ENCODE measurements around the gene C1orf174.
A peak's percentile ranks its signal among the peaks of the same experiment; 100 is the strongest.

C1orf174 gene

DNA sequence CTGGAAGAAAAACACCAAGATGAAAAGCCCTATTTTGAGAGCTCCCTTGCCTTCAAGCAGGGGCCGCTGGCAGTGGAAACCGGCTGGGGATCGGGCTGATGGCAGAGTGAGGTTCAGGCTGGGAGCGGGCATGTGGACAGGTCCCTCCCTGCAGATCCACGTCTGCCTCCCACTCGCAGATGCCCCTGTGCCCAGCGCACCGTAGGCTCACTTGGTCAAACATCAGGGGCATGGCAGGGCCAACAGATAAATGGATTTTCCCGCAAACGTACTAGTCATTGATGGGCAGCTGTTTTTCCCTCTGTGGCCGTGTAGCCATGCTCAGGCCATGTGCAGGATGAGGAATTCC is 6.6 kb upstream of the C1orf174 start:
- no peak for FAIRE-seq
- TF ChIP-seq POLR2AphosphoS5 (IDR thresholded peaks at IDR 0.05; ENCODE audit: low read depth, low read length), result no peak
- TF ChIP-seq POLR2A (IDR thresholded peaks at IDR 0.05; ENCODE audit: low read depth, low read length), result no peak
- no peak for TF ChIP-seq TAF1 (IDR thresholded peaks at IDR 0.05; ENCODE audit: borderline replicate concordance, low read depth, low read length)

DNA sequence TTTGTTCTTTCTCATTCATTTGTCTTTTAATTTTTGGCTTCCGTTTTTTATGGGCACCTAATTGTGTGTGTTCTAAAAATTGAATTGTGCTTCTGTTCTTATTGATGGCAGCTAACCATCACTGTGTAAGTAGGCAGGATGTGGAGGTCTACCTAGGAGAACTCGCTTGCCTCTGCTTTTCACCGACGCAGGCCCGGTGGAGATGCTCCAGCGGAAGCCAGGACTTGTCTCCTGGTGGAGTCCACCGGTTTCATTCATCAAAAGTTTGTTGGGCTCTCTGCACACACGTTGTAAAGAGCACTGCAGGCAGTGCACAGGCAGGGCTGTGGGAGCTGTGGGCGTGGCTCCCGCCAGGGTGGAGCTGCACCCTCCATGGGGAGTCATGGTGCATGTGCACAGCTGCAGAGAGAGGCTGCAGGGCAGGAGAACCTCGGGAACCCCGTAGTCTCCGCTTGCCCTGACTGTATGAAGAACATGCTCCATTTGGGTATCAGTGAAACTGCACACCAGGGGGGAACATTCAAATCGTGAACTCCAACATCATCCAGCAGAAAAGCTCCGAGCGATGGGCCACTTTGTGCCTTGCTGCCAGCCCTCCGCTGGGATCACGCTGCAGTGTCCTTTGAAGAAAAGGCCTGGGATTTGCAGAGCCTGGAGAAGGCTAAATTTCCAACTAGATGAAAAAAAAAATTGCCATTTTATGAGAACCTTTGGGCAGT is 6.0 kb upstream of the C1orf174 start:
- FAIRE-seq (no peak), DNase-seq (ENCODE audit: insufficient read length) (no peak)
- TF ChIP-seq TAF1 (IDR thresholded peaks at IDR 0.05; ENCODE audit: borderline replicate concordance, low read depth, low read length) (no peak), POLR2A (IDR thresholded peaks at IDR 0.05; ENCODE audit: low read depth, low read length) (no peak), POLR2AphosphoS5 (IDR thresholded peaks at IDR 0.05; ENCODE audit: low read depth, low read length) (no peak)

More for the DNA sequence above, 6.6 kb upstream of the C1orf174 start:
- no peak for DNase-seq (ENCODE audit: insufficient read length)

DNA sequence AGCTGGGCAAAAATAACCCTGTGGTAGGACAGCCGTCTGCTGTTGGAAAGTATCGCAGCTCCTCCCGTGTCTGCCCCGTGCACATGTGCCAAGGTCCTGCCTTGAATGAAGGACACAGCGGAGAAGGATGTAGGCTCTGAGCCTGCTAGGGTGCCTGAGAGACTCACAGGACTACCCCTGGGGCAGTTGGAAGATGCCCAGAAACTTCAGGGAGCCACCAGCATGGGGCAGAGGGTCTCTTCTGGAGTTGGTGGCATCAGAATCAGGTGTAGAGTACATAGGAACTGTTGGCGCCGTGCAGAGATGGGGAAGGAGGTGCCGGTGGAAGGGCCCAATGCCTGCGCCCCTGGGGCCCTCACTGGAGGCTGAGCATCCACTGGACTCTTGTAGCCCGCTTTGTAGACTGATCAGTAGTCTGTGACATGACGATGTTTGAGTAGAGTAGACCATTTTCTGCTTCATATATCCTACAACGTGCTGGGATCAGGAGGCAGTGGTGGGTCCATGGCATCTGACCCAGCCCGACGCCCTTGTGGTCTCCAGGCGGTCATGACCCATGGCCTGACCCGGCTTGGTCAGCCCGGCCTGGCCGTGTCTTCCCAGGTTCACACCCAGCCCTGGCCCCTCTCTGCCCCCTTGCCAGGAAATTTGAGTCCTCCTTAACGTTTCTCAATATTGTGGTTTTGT is 5.3 kb upstream of the C1orf174 start:
- TF ChIP-seq POLR2A (IDR thresholded peaks at IDR 0.05; ENCODE audit: low read depth, low read length) (no peak), TAF1 (IDR thresholded peaks at IDR 0.05; ENCODE audit: borderline replicate concordance, low read depth, low read length) (no peak), POLR2AphosphoS5 (IDR thresholded peaks at IDR 0.05; ENCODE audit: low read depth, low read length) (no peak)
- FAIRE-seq, result no peak
- no peak for DNase-seq (ENCODE audit: insufficient read length)

DNA sequence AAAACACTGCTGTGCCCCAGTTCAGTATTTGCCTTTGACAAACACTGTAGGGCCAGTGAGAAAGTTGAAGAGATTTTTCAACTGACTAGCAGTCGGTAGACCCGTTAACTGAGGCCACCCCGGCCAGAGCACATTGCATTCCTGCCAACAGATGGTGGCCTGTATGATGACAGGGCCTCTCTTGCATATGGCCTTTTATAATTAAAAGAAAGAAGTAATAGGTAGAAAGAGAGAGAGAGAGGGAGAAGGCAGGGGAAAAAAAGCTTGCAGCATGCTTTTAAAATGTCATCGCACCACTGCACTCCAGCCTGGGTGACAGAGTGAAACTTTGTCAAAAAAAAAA is 4.7 kb upstream of the C1orf174 start:
- FAIRE-seq (no peak), DNase-seq (ENCODE audit: insufficient read length) (no peak)
- TF ChIP-seq TAF1 (IDR thresholded peaks at IDR 0.05; ENCODE audit: borderline replicate concordance, low read depth, low read length), result no peak
- no peak for TF ChIP-seq POLR2A (IDR thresholded peaks at IDR 0.05; ENCODE audit: low read depth, low read length)
- no peak for TF ChIP-seq POLR2AphosphoS5 (IDR thresholded peaks at IDR 0.05; ENCODE audit: low read depth, low read length)

DNA sequence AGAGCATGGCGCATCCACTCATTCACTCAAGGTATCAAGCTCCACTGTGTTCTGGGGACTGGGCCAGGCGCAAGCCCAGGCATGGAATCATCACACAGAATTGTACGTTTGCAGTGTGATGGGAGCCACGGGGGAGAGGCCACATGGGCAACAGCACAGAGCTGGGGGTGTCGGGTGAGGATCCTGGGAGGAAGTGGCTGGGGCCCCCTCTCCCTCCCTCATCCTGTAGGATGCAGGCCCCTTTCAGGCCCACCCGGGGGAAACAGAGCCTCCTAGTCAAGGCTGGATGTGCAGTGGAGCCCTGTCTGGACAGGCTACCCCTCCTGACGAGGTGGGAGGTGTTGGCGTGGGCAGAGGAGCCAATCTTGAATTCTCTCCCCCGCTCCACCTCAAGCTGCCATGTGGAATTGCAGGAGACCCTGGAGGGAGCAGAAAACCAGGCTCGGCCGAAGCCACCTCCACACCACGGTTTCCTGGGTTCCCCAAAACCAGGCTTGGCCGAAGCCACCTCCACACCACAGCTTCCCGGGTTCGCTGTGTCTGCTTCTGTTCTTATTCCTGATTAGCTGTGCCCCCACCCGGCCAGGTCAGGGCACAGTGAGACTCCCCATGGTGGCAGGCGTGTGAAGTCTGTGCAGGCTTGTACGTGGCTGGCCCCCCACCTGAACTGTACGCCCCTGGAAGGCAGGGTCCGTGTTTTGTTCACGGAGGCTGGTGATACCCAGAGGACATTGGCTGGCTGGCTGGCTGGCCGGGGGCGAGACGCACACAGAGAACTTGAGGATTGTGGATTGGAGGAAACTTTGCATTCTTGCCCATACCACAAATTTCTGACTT is 4.2 kb upstream of the C1orf174 start:
- no peak for DNase-seq (ENCODE audit: insufficient read length)
- no peak for TF ChIP-seq TAF1 (IDR thresholded peaks at IDR 0.05; ENCODE audit: borderline replicate concordance, low read depth, low read length)
- TF ChIP-seq POLR2A (IDR thresholded peaks at IDR 0.05; ENCODE audit: low read depth, low read length), result no peak
- no peak for TF ChIP-seq POLR2AphosphoS5 (IDR thresholded peaks at IDR 0.05; ENCODE audit: low read depth, low read length)
- FAIRE-seq, result no peak

DNA sequence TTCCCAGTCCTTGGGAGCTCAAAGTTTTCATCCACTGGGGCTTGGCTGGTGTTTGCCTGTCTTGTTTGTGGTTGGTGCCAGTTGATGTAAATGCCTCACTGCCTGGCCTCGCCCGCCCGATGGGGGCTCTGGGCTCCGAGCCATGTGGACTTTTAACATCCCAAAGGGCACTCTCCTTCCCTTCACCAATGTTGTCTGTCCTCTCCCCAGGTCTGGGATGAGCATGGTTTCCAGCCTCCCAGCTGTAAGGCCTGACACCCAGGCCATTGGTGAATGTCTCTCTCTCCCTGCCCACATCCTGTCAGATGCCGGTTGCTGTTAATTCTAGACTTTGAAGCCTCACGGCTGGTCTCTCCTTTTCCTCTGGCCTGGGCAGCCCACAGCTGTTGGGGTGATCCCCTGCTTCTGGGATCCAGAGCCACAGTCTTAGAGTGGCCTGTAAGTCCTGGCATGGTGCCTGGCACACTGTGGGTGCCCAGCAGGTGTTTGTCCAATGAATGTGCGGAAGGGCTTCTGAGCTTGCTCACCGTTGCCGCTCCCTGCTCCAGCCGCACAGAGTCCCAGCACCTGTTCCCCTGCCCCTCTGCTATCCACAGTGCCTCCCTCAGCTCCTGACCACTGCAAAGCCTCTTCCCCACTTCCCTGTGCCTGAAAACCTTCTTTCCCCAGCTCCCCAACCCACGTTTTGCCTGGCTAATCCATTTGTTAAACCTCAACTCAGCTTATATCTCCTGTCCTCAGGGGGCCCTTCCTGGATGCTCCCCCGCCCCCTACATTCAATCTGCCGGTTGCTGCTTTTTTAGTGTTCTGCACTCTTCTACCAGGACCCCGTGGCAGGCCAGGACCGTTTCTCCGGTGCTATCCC is 3.3 kb upstream of the C1orf174 start:
- DNase-seq (ENCODE audit: insufficient read length), result no peak
- TF ChIP-seq POLR2AphosphoS5 (IDR thresholded peaks at IDR 0.05; ENCODE audit: low read depth, low read length) (no peak), POLR2A (IDR thresholded peaks at IDR 0.05; ENCODE audit: low read depth, low read length) (no peak), TAF1 (IDR thresholded peaks at IDR 0.05; ENCODE audit: borderline replicate concordance, low read depth, low read length) (no peak)
- no peak for FAIRE-seq

DNA sequence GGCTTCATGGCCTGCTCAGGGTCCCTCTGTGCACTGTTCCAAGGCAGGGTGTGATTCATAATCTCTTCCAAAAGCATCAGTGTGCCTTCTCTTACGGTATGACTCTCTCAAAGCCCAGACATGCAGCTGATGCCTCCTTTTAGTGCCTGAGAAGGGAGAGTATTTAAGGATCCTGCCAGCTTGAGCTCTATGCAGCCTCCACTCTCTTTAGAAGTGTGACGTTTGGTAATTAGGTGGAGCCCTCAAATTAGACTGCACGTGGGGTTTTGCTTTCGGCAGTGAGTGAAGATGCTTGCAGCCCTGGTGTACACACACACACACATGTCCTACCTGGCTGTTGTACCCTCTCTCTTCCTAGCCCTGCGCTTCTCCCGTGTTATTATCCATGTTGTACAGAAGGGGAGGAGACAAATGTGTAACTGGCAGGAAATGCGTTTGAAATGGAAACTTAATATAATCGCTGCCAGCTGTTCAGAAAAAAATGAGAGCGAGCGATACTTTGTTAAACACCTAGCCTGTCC is 2.6 kb upstream of the C1orf174 start:
- TF ChIP-seq POLR2A (IDR thresholded peaks at IDR 0.05; ENCODE audit: low read depth, low read length) (no peak), POLR2AphosphoS5 (IDR thresholded peaks at IDR 0.05; ENCODE audit: low read depth, low read length) (no peak), TAF1 (IDR thresholded peaks at IDR 0.05; ENCODE audit: borderline replicate concordance, low read depth, low read length) (no peak)
- DNase-seq (ENCODE audit: insufficient read length) (no peak), FAIRE-seq (no peak)

DNA sequence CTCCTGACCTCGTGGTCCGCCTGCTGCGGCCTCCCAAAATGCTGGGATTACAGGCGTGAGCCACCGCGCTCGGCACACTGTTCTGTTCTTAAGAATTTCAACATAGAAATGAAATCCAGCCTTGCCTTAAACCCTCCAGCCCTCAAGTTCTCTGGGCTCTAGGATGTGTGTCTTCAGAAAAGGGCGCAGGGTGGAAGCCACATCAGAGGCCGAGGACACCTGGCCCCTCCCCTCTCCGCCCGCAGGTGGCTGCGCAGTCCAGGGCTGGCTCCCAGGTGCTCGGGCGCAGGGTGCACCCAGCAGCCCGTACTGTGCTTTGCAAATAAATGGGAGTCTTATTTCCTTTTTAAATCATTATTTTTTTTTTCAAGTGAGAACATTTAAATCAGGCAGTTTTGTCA is 2.0 kb upstream of the C1orf174 start:
- no peak for DNase-seq (ENCODE audit: insufficient read length)
- FAIRE-seq, result no peak
- TF ChIP-seq TAF1 (IDR thresholded peaks at IDR 0.05; ENCODE audit: borderline replicate concordance, low read depth, low read length) (no peak), POLR2AphosphoS5 (IDR thresholded peaks at IDR 0.05; ENCODE audit: low read depth, low read length) (no peak), POLR2A (IDR thresholded peaks at IDR 0.05; ENCODE audit: low read depth, low read length) (no peak)

DNA sequence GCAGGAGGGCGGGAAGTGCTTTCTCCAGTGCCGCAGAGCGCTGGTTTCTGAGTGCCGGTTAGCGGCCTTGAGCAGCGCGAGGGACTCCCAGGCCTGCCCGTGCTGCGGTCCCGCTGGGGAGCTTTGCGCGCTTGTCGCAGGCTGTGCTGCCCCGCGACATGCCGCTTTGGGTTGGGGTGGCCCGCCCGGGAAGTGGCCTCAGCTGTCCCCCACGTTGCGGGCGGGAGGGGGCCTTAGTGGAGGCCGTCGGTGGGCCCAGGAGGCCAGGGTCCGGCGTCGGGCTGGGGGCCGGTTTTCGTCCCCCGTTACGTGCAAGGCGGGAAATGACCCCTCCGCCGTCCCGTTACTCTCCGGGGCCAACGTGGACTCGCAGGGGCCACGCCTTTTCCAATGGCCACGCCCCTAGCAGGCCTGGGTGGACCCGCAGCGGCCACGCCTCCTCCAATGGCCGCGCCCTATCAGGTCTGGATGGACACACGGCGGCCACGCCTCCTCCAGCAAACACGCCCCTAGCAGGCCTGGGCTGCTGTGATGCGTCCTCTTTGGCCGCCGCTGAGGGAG is 977 bp upstream of the C1orf174 start:
- peak; percentile 99 for FAIRE-seq
- peak; percentile 89 for DNase-seq (ENCODE audit: insufficient read length)
- TF ChIP-seq POLR2A (IDR thresholded peaks at IDR 0.05; ENCODE audit: low read depth, low read length) (no peak; the same call in 1 of the 2 replicates), POLR2AphosphoS5 (IDR thresholded peaks at IDR 0.05; ENCODE audit: low read depth, low read length) (no peak), TAF1 (IDR thresholded peaks at IDR 0.05; ENCODE audit: borderline replicate concordance, low read depth, low read length) (no peak)

DNA sequence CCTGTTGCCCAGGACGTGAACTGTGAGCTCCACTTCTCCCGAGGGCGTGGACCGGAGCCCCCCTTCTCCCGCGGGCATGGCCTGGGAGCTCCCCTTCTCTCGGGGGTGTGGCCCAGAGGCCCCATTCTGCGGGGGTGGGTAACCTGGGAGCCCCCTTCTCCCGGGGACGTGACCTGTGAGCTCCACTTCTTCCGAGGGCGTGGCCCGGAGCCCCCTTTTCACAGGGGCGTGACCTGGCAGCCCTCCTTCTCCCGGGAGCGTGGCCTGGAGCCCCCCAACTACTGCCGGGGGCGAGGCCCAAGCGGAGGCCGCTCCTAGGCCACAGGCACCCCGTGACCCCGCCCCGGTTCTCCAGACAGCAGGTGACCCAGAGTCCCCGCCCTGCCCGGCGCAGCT is 320 bp downstream of the C1orf174 start:
- FAIRE-seq, result no peak
- TF ChIP-seq POLR2AphosphoS5 (IDR thresholded peaks at IDR 0.05; ENCODE audit: low read depth, low read length), result no peak
- no peak for TF ChIP-seq POLR2A (IDR thresholded peaks at IDR 0.05; ENCODE audit: low read depth, low read length)
- no peak for TF ChIP-seq TAF1 (IDR thresholded peaks at IDR 0.05; ENCODE audit: borderline replicate concordance, low read depth, low read length)
- peak; percentile 58 for DNase-seq (ENCODE audit: insufficient read length)
